Measurements from ENCODE around the gene WDR70. TPM values are rescaled to one million over a fixed set of nuclear protein-coding genes. Genes with fewer than 3 reads are reported as not detected.

WDR70 gene
- total and polyA plus RNA-seq, 10 of the 15 experiments (the other 5 are each of a cell fraction or from before 2014, with no cell fraction given) = 10.9 to 33.6 (median 29.1) TPM

- no peaks in the 10 kb centered on the region for H3K36me3 ChIP-seq (ENCODE audit: control insufficient read depth in 2 of 2, insufficient read depth in 2 of 2, low read length in 1 of 2)
- no peak overlapping the region for H3K27ac ChIP-seq (ENCODE audit: control insufficient read depth, insufficient read depth)
- intact Hi-C loops (cut with micrococcal nuclease; ENCODE audit: unreplicated experiment) = no loop called here
- H3K9me3 ChIP-seq (replicated peaks; ENCODE audit: control insufficient read depth, insufficient read depth, low read length) = no peaks in the 10 kb centered on the region
- no peaks in the 10 kb centered on the region for H3K4me1 ChIP-seq (ENCODE audit: control insufficient read depth, insufficient read depth, low read length)
- in situ Hi-C loops (cut with MboI) = no loop called here
- H4K20me1 ChIP-seq (ENCODE audit: control insufficient read depth, insufficient read depth) = no peaks in the 10 kb centered on the region
- ChIA-PET CTCF (interaction anchor here (0.9 to 4.0 kb wide), 2 partner anchors 12 to 15 kb away, joined by 3 to 19 read pairs; no protein-coding TSS in a partner anchor), POLR2A (no interaction called here), RAD21 (ENCODE audit: unreplicated experiment) (no interaction called here), SMC1A (ENCODE audit: uncharacterized antibody, unreplicated experiment) (interaction anchor here (0.7 to 1.5 kb wide), 2 partner anchors 11 to 15 kb away, joined by 4 read pairs; no protein-coding TSS in a partner anchor)
- ATAC-seq = no peak
- no peak for FAIRE-seq
- DNase-seq (ENCODE audit: low read depth, low spot score) = no peak
- no peak overlapping the region for H3K4me2 ChIP-seq (ENCODE audit: control insufficient read depth, insufficient read depth)
- no TSS peak for BruUV-seq (replicated peaks)
- no peak overlapping the region for H3K9ac ChIP-seq (ENCODE audit: control insufficient read depth, insufficient read depth, low read length)
- no peak overlapping the region for H3K4me3 ChIP-seq
- no peaks in the 10 kb centered on the region for H3K27me3 ChIP-seq (replicated peaks in 1 of 2; ENCODE audit: control insufficient read depth in 2 of 2, insufficient read depth in 2 of 2, low read length in 1 of 2)
- no peaks in the 10 kb centered on the region for H3K79me2 ChIP-seq (ENCODE audit: control insufficient read depth, insufficient read depth, low read length)
- WGBS (ENCODE audit: insufficient coverage, insufficient replicate concordance, low lambda C conversion rate, missing lambda C conversion rate) = 97% methylated on average over 1 of the region's 1 CpG
- no peak overlapping the region for H2AFZ ChIP-seq (ENCODE audit: control insufficient read depth, low read depth, low read length)
- TF ChIP-seq POLR2A (IDR thresholded peaks at IDR 0.05; ENCODE audit: low read depth, low read length) (no peak), ATF3 (IDR thresholded peaks at IDR 0.05; ENCODE audit: borderline replicate concordance, extremely low read depth, low read depth, low read length) (no peak), ZNF592 (IDR thresholded peaks at IDR 0.05) (no peak), RUNX3 (IDR thresholded peaks at IDR 0.05; ENCODE audit: low read length) (no peak), ATF7 (IDR thresholded peaks at IDR 0.05; ENCODE audit: low read depth) (no peak), DPF2 (IDR thresholded peaks at IDR 0.05) (no peak), PAX5 (IDR thresholded peaks at IDR 0.05; ENCODE audit: borderline replicate concordance, low read depth, low read length) (no peak), BCL11A (IDR thresholded peaks at IDR 0.05; ENCODE audit: low read depth, low read length) (no peak), FOXM1 (IDR thresholded peaks at IDR 0.05; ENCODE audit: low read depth, low read length) (no peak), POLR2AphosphoS5 (IDR thresholded peaks at IDR 0.05; ENCODE audit: low read length) (no peak), CHD1 (IDR thresholded peaks at IDR 0.05; ENCODE audit: low read depth, low read length) (no peak), CTCF (IDR thresholded peaks at IDR 0.05 in 2 of 3, conservative IDR thresholded peaks at IDR 0.05 in 1 of 3; ENCODE audit: control insufficient read depth in 2 of 3, extremely low read depth in 1 of 3, insufficient read depth in 1 of 3, low read depth in 3 of 3, low read length in 3 of 3) (no peak), SREBF2 (IDR thresholded peaks at IDR 0.05; ENCODE audit: low read length) (no peak), IRF5 (IDR thresholded peaks at IDR 0.05; ENCODE audit: borderline replicate concordance) (no peak)
Observed at GRCh38 chr5:37428044-37428443, 48.9 kb downstream of the WDR70 start.

Measured in GM12878 (cell line).